ENCODE results near the gene EZH2.

DNA sequence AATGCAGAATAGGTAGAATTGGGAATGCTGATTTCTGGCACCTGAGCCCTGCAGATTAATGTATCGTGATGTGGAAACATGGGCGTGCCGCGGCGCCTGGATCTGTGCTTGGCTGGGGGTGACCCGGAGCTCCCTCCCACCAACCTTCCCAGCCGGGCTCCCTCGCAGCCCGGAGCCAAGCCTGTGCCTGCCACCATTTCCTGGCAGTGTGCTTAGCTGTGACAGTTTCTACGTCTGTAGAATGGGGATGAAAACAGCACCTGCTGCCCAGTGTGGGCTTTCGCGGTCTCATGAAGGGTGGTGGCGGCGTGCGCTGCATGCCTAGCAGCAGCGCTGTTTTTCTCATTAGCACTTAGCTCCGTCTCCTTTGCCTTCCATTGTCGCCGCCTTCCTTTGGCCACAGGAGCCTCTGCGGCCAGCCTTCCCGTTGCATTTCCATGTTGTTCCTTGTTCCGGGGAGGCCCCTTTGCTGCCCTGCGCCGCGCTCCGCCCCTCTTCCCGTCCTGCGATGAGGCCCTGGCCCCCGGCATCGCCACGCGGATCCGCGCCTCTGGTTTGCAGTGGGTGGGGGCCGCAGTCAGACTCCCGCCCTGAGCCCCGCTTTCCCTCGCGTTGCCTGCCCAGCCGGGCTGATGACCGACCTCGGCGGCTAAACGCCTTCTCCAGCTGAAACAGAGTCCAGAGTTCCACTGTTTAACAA is 101.2 kb downstream of the EZH2 start:
- no peak for TF ChIP-seq ARNTL (CRISPR knock-in tag; IDR thresholded peaks at IDR 0.05; ENCODE audit: borderline replicate concordance, low read depth)
- TF ChIP-seq RARB (CRISPR knock-in tag; IDR thresholded peaks at IDR 0.05), result no peak
- no peak for TF ChIP-seq ZFP30 (CRISPR knock-in tag; IDR thresholded peaks at IDR 0.05)
- TF ChIP-seq, protein P1, sequence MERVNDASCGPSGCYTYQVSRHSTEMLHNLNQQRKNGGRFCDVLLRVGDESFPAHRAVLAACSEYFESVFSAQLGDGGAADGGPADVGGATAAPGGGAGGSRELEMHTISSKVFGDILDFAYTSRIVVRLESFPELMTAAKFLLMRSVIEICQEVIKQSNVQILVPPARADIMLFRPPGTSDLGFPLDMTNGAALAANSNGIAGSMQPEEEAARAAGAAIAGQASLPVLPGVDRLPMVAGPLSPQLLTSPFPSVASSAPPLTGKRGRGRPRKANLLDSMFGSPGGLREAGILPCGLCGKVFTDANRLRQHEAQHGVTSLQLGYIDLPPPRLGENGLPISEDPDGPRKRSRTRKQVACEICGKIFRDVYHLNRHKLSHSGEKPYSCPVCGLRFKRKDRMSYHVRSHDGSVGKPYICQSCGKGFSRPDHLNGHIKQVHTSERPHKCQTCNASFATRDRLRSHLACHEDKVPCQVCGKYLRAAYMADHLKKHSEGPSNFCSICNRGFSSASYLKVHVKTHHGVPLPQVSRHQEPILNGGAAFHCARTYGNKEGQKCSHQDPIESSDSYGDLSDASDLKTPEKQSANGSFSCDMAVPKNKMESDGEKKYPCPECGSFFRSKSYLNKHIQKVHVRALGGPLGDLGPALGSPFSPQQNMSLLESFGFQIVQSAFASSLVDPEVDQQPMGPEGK (CRISPR knock-in tag; IDR thresholded peaks at IDR 0.05; ENCODE audit: borderline replicate concordance), result no peak
- TF ChIP-seq, protein P2, sequence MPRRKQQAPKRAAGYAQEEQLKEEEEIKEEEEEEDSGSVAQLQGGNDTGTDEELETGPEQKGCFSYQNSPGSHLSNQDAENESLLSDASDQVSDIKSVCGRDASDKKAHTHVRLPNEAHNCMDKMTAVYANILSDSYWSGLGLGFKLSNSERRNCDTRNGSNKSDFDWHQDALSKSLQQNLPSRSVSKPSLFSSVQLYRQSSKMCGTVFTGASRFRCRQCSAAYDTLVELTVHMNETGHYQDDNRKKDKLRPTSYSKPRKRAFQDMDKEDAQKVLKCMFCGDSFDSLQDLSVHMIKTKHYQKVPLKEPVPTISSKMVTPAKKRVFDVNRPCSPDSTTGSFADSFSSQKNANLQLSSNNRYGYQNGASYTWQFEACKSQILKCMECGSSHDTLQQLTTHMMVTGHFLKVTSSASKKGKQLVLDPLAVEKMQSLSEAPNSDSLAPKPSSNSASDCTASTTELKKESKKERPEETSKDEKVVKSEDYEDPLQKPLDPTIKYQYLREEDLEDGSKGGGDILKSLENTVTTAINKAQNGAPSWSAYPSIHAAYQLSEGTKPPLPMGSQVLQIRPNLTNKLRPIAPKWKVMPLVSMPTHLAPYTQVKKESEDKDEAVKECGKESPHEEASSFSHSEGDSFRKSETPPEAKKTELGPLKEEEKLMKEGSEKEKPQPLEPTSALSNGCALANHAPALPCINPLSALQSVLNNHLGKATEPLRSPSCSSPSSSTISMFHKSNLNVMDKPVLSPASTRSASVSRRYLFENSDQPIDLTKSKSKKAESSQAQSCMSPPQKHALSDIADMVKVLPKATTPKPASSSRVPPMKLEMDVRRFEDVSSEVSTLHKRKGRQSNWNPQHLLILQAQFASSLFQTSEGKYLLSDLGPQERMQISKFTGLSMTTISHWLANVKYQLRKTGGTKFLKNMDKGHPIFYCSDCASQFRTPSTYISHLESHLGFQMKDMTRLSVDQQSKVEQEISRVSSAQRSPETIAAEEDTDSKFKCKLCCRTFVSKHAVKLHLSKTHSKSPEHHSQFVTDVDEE (CRISPR knock-in tag; IDR thresholded peaks at IDR 0.05), result no peak
- TF ChIP-seq ZNF70 (CRISPR knock-in tag; IDR thresholded peaks at IDR 0.05), result no peak
- TF ChIP-seq PPARA (CRISPR knock-in tag; IDR thresholded peaks at IDR 0.05; ENCODE audit: borderline replicate concordance), result no peak
- no peak for TF ChIP-seq TCF4 (CRISPR knock-in tag; IDR thresholded peaks at IDR 0.05; ENCODE audit: borderline replicate concordance)
- TF ChIP-seq ZFP3 (CRISPR knock-in tag; IDR thresholded peaks at IDR 0.05), result no peak

Measured in SK-N-SH treated with all-trans-retinoic acid at 6 μM for 48 hours (cell line).